GM18526 (cell line): ENCODE results near the gene MUS81.
A peak's percentile ranks its signal among the peaks of the same experiment; 100 is the strongest.

Experiments used
- POLR2A ChIP-seq: IDR thresholded peaks from 3 replicates; pipeline ENCODE4 v1.6.1; 2011; ENCODE audit not compliant: insufficient read length; ENCODE audit errors: extremely low read depth

MUS81 gene

GRCh38 chr11:65871811-65872548 is 11.7 kb downstream of the MUS81 start:
- TF ChIP-seq POLR2A: no peak

DNA sequence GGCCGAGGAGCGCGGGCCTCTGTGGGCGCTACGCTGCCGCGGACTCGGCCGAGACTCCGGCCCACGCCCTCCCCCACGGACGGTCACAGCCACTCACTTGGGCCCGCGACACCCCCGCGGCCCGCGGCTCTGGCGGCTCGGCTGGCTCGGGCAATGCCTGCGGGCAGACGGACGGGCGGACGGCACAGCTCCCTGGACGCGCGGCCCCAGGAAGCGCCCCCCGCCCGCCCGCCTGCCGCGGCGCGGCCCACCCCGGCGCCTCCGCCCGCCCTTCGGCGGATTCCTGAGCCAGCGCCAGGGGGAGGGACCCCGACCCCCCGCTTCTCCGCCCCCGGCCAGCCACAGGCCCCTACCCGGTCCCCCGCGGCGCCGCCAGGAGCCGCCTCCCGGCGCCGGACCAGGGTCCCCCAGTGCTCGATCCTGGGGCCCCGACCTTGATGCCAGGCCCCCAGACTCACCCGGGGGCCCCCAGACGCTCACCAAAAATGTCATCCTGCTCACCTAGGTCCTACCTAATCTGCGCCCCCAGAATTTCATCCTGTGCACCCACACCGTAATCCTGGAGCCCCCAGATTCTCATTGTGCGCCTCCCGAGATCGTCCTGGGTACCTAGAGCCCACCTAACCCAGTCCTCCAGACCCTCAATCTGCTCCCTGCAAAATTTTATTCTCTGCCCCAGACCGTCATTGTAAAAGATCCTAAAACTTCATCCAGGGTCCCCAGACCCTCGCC is 12.5 kb downstream of the MUS81 start, which contains the start of gene EFEMP2:
EFEMP2 (minus strand) TSS at position 215 of the 732 bp plus-strand sequence. CDS start 446 bp downstream, outside the sequence.
- no peak for TF ChIP-seq POLR2A

DNA sequence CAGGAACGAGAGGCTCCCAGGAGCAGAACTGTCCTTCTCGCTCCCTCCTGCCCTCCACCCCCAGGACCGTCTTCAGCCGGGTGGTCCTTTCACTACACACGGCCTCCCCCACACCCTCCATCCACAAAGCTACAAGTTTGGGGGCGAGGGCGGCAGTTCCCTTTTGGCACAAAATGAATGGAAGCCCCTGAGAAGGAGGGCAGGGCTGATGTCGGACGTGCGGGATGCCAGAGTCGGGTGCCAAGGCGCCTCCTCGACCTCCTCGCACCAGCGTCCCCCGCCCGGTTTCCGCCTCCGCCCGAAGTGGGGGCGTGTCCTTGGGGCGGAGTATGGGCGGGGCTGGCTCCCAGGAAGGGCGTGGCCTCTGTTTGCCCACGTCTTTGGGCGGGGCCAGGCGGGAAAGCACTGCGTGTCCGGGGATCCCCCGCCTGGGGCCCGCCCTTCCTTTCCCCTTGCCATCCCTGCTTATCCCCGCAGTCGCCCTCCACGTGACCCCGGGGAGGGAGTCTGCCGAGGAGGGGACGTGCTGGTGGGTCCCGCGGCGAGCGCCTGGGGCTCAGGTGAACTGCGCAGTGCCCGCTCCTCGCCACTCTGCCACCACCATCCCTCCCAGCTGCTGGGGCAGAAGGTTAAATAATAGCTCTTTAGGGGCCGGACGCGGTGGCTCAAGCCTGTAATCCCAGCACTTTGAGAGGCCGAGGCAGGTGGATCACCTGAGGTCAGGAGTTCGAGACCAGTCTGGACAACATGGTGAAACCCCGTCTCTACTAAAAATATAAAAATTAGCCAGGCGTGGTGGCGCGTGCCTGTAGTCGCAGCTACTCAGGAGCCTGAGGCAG is 13.3 kb downstream of the MUS81 start:
- TF ChIP-seq POLR2A: peak; percentile 84

- no peak for TF ChIP-seq POLR2A
Measured at GRCh38 chr11:65879617-65880016, 19.4 kb downstream of the MUS81 start, which contains the start of gene CTSW. Gene CTSW, plus strand, starts transcription at chr11:65879837. Its CDS starts 18 bp downstream, at chr11:65879855.

DNA sequence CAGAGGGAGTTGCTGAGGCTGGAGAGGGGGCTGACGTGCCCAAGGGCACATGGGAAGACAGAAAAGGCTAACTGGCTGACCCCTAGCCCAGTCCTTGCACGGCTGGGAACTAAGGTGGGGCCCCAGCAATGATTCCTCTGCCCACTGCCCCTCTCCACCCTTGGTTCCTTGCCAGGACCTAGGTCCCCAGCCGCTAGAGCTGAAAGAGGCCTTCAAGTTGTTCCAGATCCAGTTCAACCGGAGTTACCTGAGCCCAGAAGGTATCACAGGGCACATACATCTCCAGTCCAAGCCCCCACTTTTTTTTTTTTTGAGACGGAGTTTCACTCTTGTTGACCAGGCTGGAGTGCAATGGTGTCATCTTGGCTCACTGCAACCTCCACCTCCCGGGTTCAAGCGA is 19.8 kb downstream of the MUS81 start:
- no peak for TF ChIP-seq POLR2A

DNA sequence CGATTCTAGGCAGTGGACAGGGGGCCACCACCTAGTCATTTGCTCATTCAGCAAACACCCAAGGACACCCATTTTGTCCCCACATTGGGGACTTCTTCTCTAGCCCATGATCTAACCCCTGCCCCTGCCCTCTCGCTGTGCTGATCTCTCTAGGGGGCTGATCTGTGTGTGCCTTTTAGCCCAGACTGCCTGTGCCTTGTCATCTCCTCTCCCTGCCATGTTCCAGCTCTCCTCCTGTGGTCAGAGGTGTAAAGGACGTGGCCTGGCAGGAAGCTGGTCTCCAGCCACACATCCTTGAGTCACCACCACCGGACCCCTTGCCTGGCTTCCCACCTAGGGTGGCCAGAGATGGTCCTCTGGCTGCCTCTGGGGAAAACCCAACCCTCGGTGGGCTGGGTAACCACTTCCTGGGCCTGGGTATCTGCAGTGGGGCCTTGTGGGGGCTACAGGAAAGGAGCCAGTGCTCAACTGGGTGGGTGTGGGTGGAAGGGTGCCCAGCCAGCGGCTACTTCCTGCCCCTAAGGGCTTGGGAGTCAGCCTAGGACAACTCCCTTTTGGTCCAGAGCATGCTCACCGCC is 20.7 kb downstream of the MUS81 start:
- TF ChIP-seq POLR2A: no peak

- TF ChIP-seq POLR2A: no peak
Measured at GRCh38 chr11:65882120-65883057, 22.2 kb downstream of the MUS81 start.

GRCh38 chr11:65883058-65883761 is 23.0 kb downstream of the MUS81 start:
- no peak for TF ChIP-seq POLR2A

DNA sequence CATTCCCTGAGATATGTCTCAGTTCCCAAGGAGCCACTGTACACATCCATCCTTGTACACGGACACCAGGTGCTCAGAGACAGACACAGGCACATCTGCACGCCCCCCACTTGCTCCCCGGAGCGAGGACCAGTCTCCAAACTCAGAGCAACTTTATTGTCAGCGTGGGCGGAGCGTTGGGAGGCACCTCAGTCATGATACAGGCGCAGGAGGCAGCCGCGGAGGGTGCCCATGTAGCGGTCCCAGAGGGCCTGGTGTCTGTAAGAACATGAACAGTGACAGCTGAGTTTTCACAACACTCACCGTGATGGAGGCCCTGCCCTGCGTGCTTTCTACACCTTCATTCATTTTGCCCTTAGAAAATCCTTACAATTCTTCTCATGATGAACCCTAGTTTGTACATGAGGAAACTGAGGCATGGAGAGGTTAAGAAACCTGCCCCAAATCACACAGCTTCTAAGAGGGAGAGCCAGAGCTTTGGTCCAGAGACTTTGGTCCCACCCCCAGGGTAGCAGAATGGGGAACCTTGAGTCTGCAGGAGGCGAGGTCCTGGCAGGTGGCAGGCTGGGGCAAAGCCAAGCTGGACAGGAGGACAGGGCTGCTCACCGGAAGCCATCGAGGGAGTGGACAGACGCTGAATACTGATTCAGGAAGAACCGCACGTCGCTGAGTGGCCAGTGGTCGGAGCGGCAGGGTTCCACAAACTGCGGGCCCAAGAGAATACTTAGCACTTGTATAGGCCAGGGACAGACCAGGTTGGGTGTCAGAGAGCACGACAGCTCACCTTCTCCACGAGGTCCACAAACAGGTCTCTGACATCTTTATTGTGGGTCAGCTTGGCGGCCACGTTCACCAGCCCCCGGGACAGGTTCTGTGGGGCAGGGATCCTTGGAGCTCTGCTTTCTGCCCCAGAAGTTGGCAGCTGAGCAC is 23.8 kb downstream of the MUS81 start:
- TF ChIP-seq POLR2A: no peak

DNA sequence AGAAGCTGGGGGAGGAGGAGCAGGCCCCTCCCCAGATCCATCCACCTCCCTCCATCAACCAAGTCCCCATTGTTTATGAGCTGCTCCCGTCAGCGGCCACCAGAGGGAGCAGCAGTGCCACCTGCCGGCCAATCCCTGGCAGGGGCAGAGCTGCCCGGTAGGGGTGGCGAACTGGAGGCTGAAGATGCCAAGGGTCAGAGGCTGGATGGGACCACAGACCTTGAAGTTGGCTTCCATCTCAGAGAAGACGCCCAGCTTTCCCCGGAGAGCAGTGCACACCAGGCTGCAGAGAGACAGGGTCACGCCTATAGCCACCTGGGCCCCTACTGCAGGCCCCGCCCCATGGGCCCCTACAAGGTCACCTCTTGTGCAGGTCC is 24.5 kb downstream of the MUS81 start:
- TF ChIP-seq POLR2A: no peak

GRCh38 chr11:65885231-65885630 is 25.0 kb downstream of the MUS81 start:
- no peak for TF ChIP-seq POLR2A

GRCh38 chr11:65885808-65886536 is 25.7 kb downstream of the MUS81 start:
- no peak for TF ChIP-seq POLR2A
